ENCODE measurements around the gene OR1J2.

The OR1J2 gene

GRCh38 chr9:122552812-122553211 is 42.2 kb downstream of the OR1J2 start, which contains the start of gene OR1N2:
OR1N2 (plus strand) TSS chr9:122553112; CDS start chr9:122553212, 100 bp downstream.
- no peak for DNase-seq
